GM23338 (cell line): ENCODE results near the gene NADK2. TPM values are rescaled to one million over a fixed set of nuclear protein-coding genes. Genes with fewer than 3 reads are reported as not detected.

Source experiments
- ATAC-seq: fragments of 200-7000 bp; cut with Tn5 transposase; 3 replicates; pipeline ENCODE4 v1.9.1; 2020
- DNase-seq: peaks from one replicate; pipeline ENCODE4 v3.0.0-alpha.2; 2015; ENCODE audit warnings: low spot score
- H2AFZ ChIP-seq: fragments of 200-600 bp; sonication (generic); 2 replicates; pipeline ENCODE4 v1.8.0; 2016; ENCODE audit warnings: antibody characterized with exemption, mild to moderate bottlenecking, moderate library complexity
- H3F3A ChIP-seq: fragments of 200-600 bp; sonication (generic); replicated peaks from 2 replicates; pipeline ENCODE4 v1.8.0; 2017; ENCODE audit warnings: antibody characterized with exemption, mixed run types, low read depth
- H3K27ac ChIP-seq: fragments of 200-600 bp; sonication (generic); 2 replicates; pipeline ENCODE4 v1.6.1; 2016; ENCODE audit warnings: low read depth
- H3K27me3 ChIP-seq: fragments of 200-600 bp; sonication (generic); 2 replicates; pipeline ENCODE4 v1.8.0; 2016; ENCODE audit warnings: mild to moderate bottlenecking, mixed run types, moderate library complexity; ENCODE audit not compliant: insufficient read depth
- H3K36me3 ChIP-seq: fragments of 200-600 bp; sonication (generic); 2 replicates; pipeline ENCODE4 v1.8.0; 2016; ENCODE audit warnings: mild to moderate bottlenecking; ENCODE audit not compliant: insufficient read depth
- H3K4me1 ChIP-seq: fragments of 200-600 bp; sonication (generic); 2 replicates; pipeline ENCODE4 v1.8.0; 2016; ENCODE audit warnings: mild to moderate bottlenecking, moderate library complexity; ENCODE audit not compliant: insufficient read depth
- H3K4me2 ChIP-seq: fragments of 200-600 bp; sonication (generic); 2 replicates; pipeline ENCODE4 v1.7.1; 2017; ENCODE audit warnings: mixed run types
- H3K4me3 ChIP-seq: fragments of 200-600 bp; sonication (generic); 2 replicates; pipeline ENCODE4 v1.6.1; 2016; ENCODE audit warnings: mixed run types
- H3K79me2 ChIP-seq: fragments of 200-600 bp; sonication (generic); replicated peaks from 2 replicates; pipeline ENCODE4 v1.8.0; 2017; ENCODE audit warnings: mild to moderate bottlenecking; ENCODE audit not compliant: insufficient read depth
- H3K9me2 ChIP-seq: fragments of 200-600 bp; sonication (generic); 2 replicates; pipeline ENCODE4 v1.8.0; 2017; ENCODE audit not compliant: insufficient read depth
- H4K20me1 ChIP-seq: fragments of 200-600 bp; sonication (generic); replicated peaks from 2 replicates; pipeline ENCODE4 v1.8.0; 2017; ENCODE audit warnings: mild to moderate bottlenecking; ENCODE audit not compliant: insufficient read depth
- H3K27ac Mint-ChIP-seq: 2 replicates; pipeline ENCODE4 v1.8.0; 2020; ENCODE audit warnings: inconsistent platforms, mild to moderate bottlenecking, moderate library complexity, mixed read lengths
- H3K27me3 Mint-ChIP-seq: 3 replicates; pipeline ENCODE4 v1.8.0; 2022; ENCODE audit warnings: low read depth, mild to moderate bottlenecking, moderate library complexity, mixed read lengths, inconsistent platforms; ENCODE audit not compliant: insufficient read depth, poor library complexity
- H3K36me3 Mint-ChIP-seq: 3 replicates; pipeline ENCODE4 v1.8.0; 2021; ENCODE audit warnings: low read depth, mild to moderate bottlenecking, inconsistent platforms, moderate library complexity, mixed read lengths
- H3K4me1 Mint-ChIP-seq: 3 replicates; pipeline ENCODE4 v1.8.0; 2020; ENCODE audit warnings: mild to moderate bottlenecking, inconsistent platforms, mixed read lengths
- H3K4me3 Mint-ChIP-seq: 3 replicates; pipeline ENCODE4 v1.8.0; 2021; ENCODE audit warnings: moderate library complexity, mild to moderate bottlenecking, inconsistent platforms, mixed read lengths
- H3K9me3 Mint-ChIP-seq: 3 replicates; pipeline ENCODE4 v1.8.0; 2020; ENCODE audit warnings: moderate library complexity, mild to moderate bottlenecking, inconsistent platforms, mixed read lengths
- CREB1 ChIP-seq: fragments of 250-450 bp; sonication (Bioruptor Pico); IDR thresholded peaks from 2 replicates; pipeline ENCODE4 v1.5.0; 2020; ENCODE audit warnings: low read depth, mild to moderate bottlenecking, moderate library complexity
- CTCF ChIP-seq, 2 experiments: fragments of 200-600 bp in 1 of 2; sonication (generic) in 1 of 2; conservative IDR thresholded peaks; 2 replicates each; pipeline versions ENCODE4 v1.5.1 to v1.6.1; 2016 to 2017; ENCODE audit warnings: antibody characterized with exemption in 2 of 2, low read depth in 2 of 2, mild to moderate bottlenecking in 2 of 2, moderate library complexity in 1 of 2
- ETS1 ChIP-seq: IDR thresholded peaks from 2 replicates; pipeline ENCODE4 v1.6.1; 2016; ENCODE audit warnings: antibody characterized with exemption
- EZH2 ChIP-seq: fragments of 200-600 bp; sonication (generic); IDR thresholded peaks from one replicate; pipeline ENCODE4 v1.8.0; 2017; ENCODE audit warnings: antibody characterized with exemption, mild to moderate bottlenecking, low read depth; ENCODE audit not compliant: unreplicated experiment
- EZH2phosphoT487 ChIP-seq: fragments of 200-600 bp; sonication (generic); IDR thresholded peaks from one replicate; pipeline ENCODE4 v1.8.1; 2018; ENCODE audit warnings: antibody characterized with exemption; ENCODE audit not compliant: unreplicated experiment
- JUNB ChIP-seq: IDR thresholded peaks from one replicate; pipeline ENCODE4 v1.6.1; 2016; ENCODE audit warnings: antibody characterized with exemption; ENCODE audit not compliant: unreplicated experiment
- NANOG ChIP-seq: IDR thresholded peaks from 2 replicates; pipeline ENCODE4 v1.6.1; 2016; ENCODE audit warnings: antibody characterized with exemption, borderline replicate concordance
- POLR2AphosphoS5 ChIP-seq: IDR thresholded peaks from 2 replicates; pipeline ENCODE4 v1.6.1; 2016; ENCODE audit warnings: antibody characterized with exemption, low read depth
- REST ChIP-seq: IDR thresholded peaks from one replicate; pipeline ENCODE4 v1.6.1; 2018; ENCODE audit warnings: antibody characterized with exemption; ENCODE audit not compliant: unreplicated experiment
- STAT1 ChIP-seq: IDR thresholded peaks from one replicate; pipeline ENCODE4 v1.6.1; 2016; ENCODE audit warnings: antibody characterized with exemption; ENCODE audit not compliant: unreplicated experiment
- ZNF114 ChIP-seq: fragments of 250-450 bp; sonication (Bioruptor Pico); IDR thresholded peaks from 2 replicates; pipeline ENCODE4 v1.5.0; 2020; ENCODE audit warnings: mild to moderate bottlenecking, moderate library complexity
- ZNF331 ChIP-seq: fragments of 250-450 bp; sonication (Bioruptor Pico); IDR thresholded peaks from 2 replicates; pipeline ENCODE4 v1.5.0; 2020; ENCODE audit warnings: low read depth, mild to moderate bottlenecking, moderate library complexity
- ZNF462 ChIP-seq: fragments of 250-450 bp; sonication (Bioruptor Pico); IDR thresholded peaks from 2 replicates; pipeline ENCODE4 v1.5.0; 2020; ENCODE audit warnings: mild to moderate bottlenecking, moderate library complexity
- polyA plus RNA-seq: library from polyadenylated mRNA; unstranded; fragments of >200 nt; fragmentation: Nextera tagmentation; extraction: Ambion mirVana; gene quantifications from 2 replicates; pipeline ENCODE4 v1.2.1, GENCODE V29; 2016
- total RNA-seq: library from RNA; depleted of rRNA; stranded (reverse); fragments of >200 nt; shearing (Covaris generic); gene quantifications from 2 replicates; pipeline ENCODE4 v1.2.3, GENCODE V29; 2014

The NADK2 gene
- total and polyA plus RNA-seq, 2 experiments from 2014 or later, result 4.5 to 16.0 TPM

- peak overlapping the region; percentile 98 for H2AFZ ChIP-seq
- peaks cover 41% of the 10 kb centered on the region for H3K79me2 ChIP-seq
- H4K20me1 ChIP-seq, result no peaks in the 10 kb centered on the region; the same call in 1 of the 2 replicates
- no peaks in the 10 kb centered on the region; the same call in 1 of the 2 replicates for H3K4me1 ChIP-seq
- ATAC-seq, result peak; percentile 4
- H3K36me3 ChIP-seq, result peaks cover 6% of the 10 kb centered on the region; the same call in 1 of the 2 replicates
- H3K27me3 ChIP-seq, result no peaks in the 10 kb centered on the region
- peak overlapping the region; percentile 74; the same call in 1 of the 2 replicates for H3K27ac ChIP-seq
- peak overlapping the region; percentile 88 for H3K4me2 ChIP-seq
- Mint-ChIP-seq H3K36me3 (peaks cover 51% of the 10 kb centered on the region), H3K27ac (peak overlapping the region; percentile 92), H3K27me3 (no peaks in the 10 kb centered on the region), H3K9me3 (no peaks in the 10 kb centered on the region), H3K4me3 (peak overlapping the region; percentile 98), H3K4me1 (peaks cover 15% of the 10 kb centered on the region; the same call in 2 of the 3 replicates)
- peak; percentile 21 for DNase-seq
- peak overlapping the region; percentile 84 for H3K4me3 ChIP-seq
- no peaks in the 10 kb centered on the region for H3K9me2 ChIP-seq
- H3F3A ChIP-seq, result no peaks in the 10 kb centered on the region
- TF ChIP-seq ZNF114 (CRISPR knock-in tag), result no peak
- TF ChIP-seq CTCF (conservative IDR thresholded peaks at IDR 0.05; ENCODE audit: low read depth in 2 of 2), result no peak
- TF ChIP-seq REST, result no peak
- TF ChIP-seq ZNF331 (CRISPR knock-in tag), result no peak
- TF ChIP-seq NANOG, result no peak
- TF ChIP-seq EZH2phosphoT487, result no peak
- no peak for TF ChIP-seq ETS1
- no peak for TF ChIP-seq EZH2
- no peak for TF ChIP-seq CREB1 (CRISPR knock-in tag)
- no peak for TF ChIP-seq STAT1
- no peak for TF ChIP-seq JUNB
- TF ChIP-seq POLR2AphosphoS5, result no peak
- TF ChIP-seq ZNF462, result no peak
Observed at GRCh38 chr5:36152324-36153297, 89.1 kb downstream of the NADK2 start.
